Keratinocyte (primary cell): ENCODE data around the gene AGO3. TPM values are rescaled to one million over a fixed set of nuclear protein-coding genes. Genes with fewer than 3 reads are reported as not detected.

Source experiments
- DNase-seq: peaks from one replicate; pipeline ENCODE4 v3.0.0-alpha.2; 2011; ENCODE audit warnings: low read depth, missing footprints, low spot score
- FAIRE-seq: peaks from 2 replicates; lab custom pipeline; 2011; peaks lifted over from hg19 to GRCh38; lab: Jason Lieb, UNC
- H2AFZ ChIP-seq: 2 replicates; pipeline ENCODE4 v1.6.0; 2012; ENCODE audit warnings: low read length, control low read depth, inconsistent platforms; ENCODE audit not compliant: control insufficient read depth
- H3K27ac ChIP-seq: 2 replicates; pipeline ENCODE4 v1.5.1; 2011; ENCODE audit warnings: low read length; ENCODE audit not compliant: control insufficient read depth, insufficient read depth
- H3K27me3 ChIP-seq: 3 replicates; pipeline ENCODE4 v1.6.0; 2011; ENCODE audit warnings: low read length; ENCODE audit not compliant: control insufficient read depth, insufficient read depth; ENCODE audit errors: extremely low read depth
- H3K36me3 ChIP-seq, 2 experiments: 2 replicates in 1 of 2; 3 replicates in 1 of 2; pipeline ENCODE4 v1.5.1; 2011; ENCODE audit warnings: low read length in 2 of 2, mild to moderate bottlenecking in 1 of 2; ENCODE audit not compliant: control insufficient read depth in 2 of 2, insufficient read depth in 2 of 2; ENCODE audit errors: extremely low read depth in 1 of 2
- H3K4me1 ChIP-seq: 3 replicates; pipeline ENCODE4 v1.5.1; 2011; ENCODE audit warnings: low read length; ENCODE audit not compliant: control insufficient read depth, insufficient read depth; ENCODE audit errors: extremely low read depth
- H3K4me2 ChIP-seq: 3 replicates; pipeline ENCODE4 v1.6.0; 2011; ENCODE audit warnings: low read depth, low read length; ENCODE audit not compliant: control insufficient read depth, insufficient read depth; ENCODE audit errors: extremely low read depth
- H3K4me3 ChIP-seq, 3 experiments: fragments of 200-600 bp in 1 of 3; sonication (generic) in 1 of 3; 2 replicates in 2 of 3; 3 replicates in 1 of 3; pipeline ENCODE4 v1.5.1; 2011 to 2016; ENCODE audit warnings: low read length in 3 of 3, mild to moderate bottlenecking in 3 of 3, control low read depth in 2 of 3, inconsistent platforms in 1 of 3, low read depth in 1 of 3, mixed read lengths in 1 of 3, mixed run types in 1 of 3, moderate library complexity in 1 of 3; ENCODE audit not compliant: control insufficient read depth in 2 of 3, insufficient read depth in 2 of 3; ENCODE audit errors: extremely low read depth in 1 of 3
- H3K79me2 ChIP-seq: 2 replicates; pipeline ENCODE4 v1.6.0; 2012; ENCODE audit warnings: low read length; ENCODE audit not compliant: control insufficient read depth, insufficient read depth
- H3K9ac ChIP-seq: 3 replicates; pipeline ENCODE4 v1.6.0; 2011; ENCODE audit warnings: low read length; ENCODE audit not compliant: control insufficient read depth, insufficient read depth; ENCODE audit errors: extremely low read depth
- H3K9me1 ChIP-seq: 3 replicates; pipeline ENCODE4 v1.6.0; 2011; ENCODE audit warnings: low read length; ENCODE audit not compliant: control insufficient read depth, insufficient read depth; ENCODE audit errors: extremely low read depth
- H3K9me3 ChIP-seq: 2 replicates; pipeline ENCODE4 v1.5.1; 2012; ENCODE audit warnings: low read depth, low read length; ENCODE audit not compliant: control insufficient read depth
- H4K20me1 ChIP-seq: 3 replicates; pipeline ENCODE4 v1.6.0; 2011; ENCODE audit warnings: low read length; ENCODE audit not compliant: control insufficient read depth, insufficient read depth; ENCODE audit errors: extremely low read depth
- CTCF ChIP-seq, 3 experiments: IDR thresholded peaks in 1 of 3; conservative IDR thresholded peaks in 1 of 3; optimal IDR thresholded peaks in 1 of 3; 2 replicates in 2 of 3; 3 replicates in 1 of 3; pipeline versions ENCODE3 to v1.5.1; 2011; ENCODE audit warnings: low read length in 3 of 3, mild to moderate bottlenecking in 3 of 3, moderate library complexity in 2 of 3, control low read depth in 1 of 3, inconsistent platforms in 1 of 3; ENCODE audit not compliant: insufficient read depth in 2 of 3; ENCODE audit errors: extremely low read depth in 1 of 3
- EZH2 ChIP-seq: IDR thresholded peaks from one replicate; pipeline ENCODE4 v1.6.1; 2012; ENCODE audit warnings: inconsistent platforms, mild to moderate bottlenecking, low read length, moderate library complexity
- dilution Hi-C: fragments of 300-500 bp; cut with MboI; formaldehyde crosslinking; loops from one replicate; pipeline ENCODE4 v1.7.0; 2020; ENCODE audit warnings: low sequenced_read_pairs; ENCODE audit not compliant: extremely low pct_ligation_motif_present
- polyA plus RNA-seq, 5 experiments: library from polyadenylated mRNA; depleted of rRNA in 3 of 5; stranded (reverse) in 3 of 5; stranded (forward) in 1 of 5; unstranded in 1 of 5; fragments of >200 nt; gene quantifications; 1 replicate in 1 of 5; 2 replicates in 3 of 5; 3 replicates in 1 of 5; pipeline versions ENCODE4 v1.2.1 to v1.2.3, GENCODE V29; 2011 to 2012; ENCODE audit warnings: missing spikeins in 2 of 5, low read depth in 1 of 5, low replicate concordance in 1 of 5

Gene AGO3
- polyA plus RNA-seq, 1 donor (not counting 4 experiments of a cell fraction or from before 2014, with no cell fraction given) = 14.0 TPM

- peaks cover 5 to 11% of the 10 kb centered on the region in 2 experiments for H3K36me3 ChIP-seq
- no peak overlapping the region for H3K27ac ChIP-seq
- no peaks in the 10 kb centered on the region for H3K9me3 ChIP-seq
- H3K4me3 ChIP-seq = no peak overlapping the region
- no peaks in the 10 kb centered on the region for H3K4me1 ChIP-seq
- DNase-seq (no peak), FAIRE-seq (no peak)
- no peak overlapping the region for H2AFZ ChIP-seq
- no peaks in the 10 kb centered on the region for H3K79me2 ChIP-seq
- H3K9ac ChIP-seq = no peak overlapping the region
- no peaks in the 10 kb centered on the region for H3K9me1 ChIP-seq
- no peak overlapping the region for H3K4me2 ChIP-seq
- dilution Hi-C loops = no loop called here
- TF ChIP-seq CTCF (optimal IDR thresholded peaks at IDR 0.05 in 1 of 3, IDR thresholded peaks at IDR 0.05 in 1 of 3, conservative IDR thresholded peaks at IDR 0.05 in 1 of 3; ENCODE audit: extremely low read depth in 1 of 3, insufficient read depth in 2 of 3, low read length in 3 of 3) (no peak), EZH2 (no peak)
- H3K27me3 ChIP-seq = no peaks in the 10 kb centered on the region
- H4K20me1 ChIP-seq = no peaks in the 10 kb centered on the region
Observed at GRCh38 chr1:35901235-35901634, 29.7 kb upstream of the AGO3 start.

GRCh38 chr1:35902671-35903070, 28.2 kb upstream of the AGO3 start:
- Histone ChIP-seq H3K79me2 (no peaks in the 10 kb centered on the region), H3K4me2 (no peak overlapping the region), H3K9me3 (no peaks in the 10 kb centered on the region), H2AFZ (no peak overlapping the region), H3K36me3 (peaks cover 7 to 14% of the 10 kb centered on the region in 2 experiments), H3K4me1 (no peaks in the 10 kb centered on the region), H3K9ac (no peak overlapping the region), H3K9me1 (no peaks in the 10 kb centered on the region), H3K4me3 (no peak overlapping the region), H3K27me3 (no peaks in the 10 kb centered on the region), H3K27ac (no peak overlapping the region), H4K20me1 (no peaks in the 10 kb centered on the region)
- FAIRE-seq (no peak), DNase-seq (no peak)
- TF ChIP-seq EZH2 (no peak), CTCF (optimal IDR thresholded peaks at IDR 0.05 in 1 of 3, IDR thresholded peaks at IDR 0.05 in 1 of 3, conservative IDR thresholded peaks at IDR 0.05 in 1 of 3; ENCODE audit: extremely low read depth in 1 of 3, insufficient read depth in 2 of 3, low read length in 3 of 3) (no peak)
- dilution Hi-C loops = no loop called here
